ENCODE results near the gene FUT8. TPM values are rescaled to one million over a fixed set of nuclear protein-coding genes. Genes with fewer than 3 reads are reported as not detected.

The FUT8 gene
- total RNA-seq, 1 experiment from 2014 or later = 42.3 TPM

DNA sequence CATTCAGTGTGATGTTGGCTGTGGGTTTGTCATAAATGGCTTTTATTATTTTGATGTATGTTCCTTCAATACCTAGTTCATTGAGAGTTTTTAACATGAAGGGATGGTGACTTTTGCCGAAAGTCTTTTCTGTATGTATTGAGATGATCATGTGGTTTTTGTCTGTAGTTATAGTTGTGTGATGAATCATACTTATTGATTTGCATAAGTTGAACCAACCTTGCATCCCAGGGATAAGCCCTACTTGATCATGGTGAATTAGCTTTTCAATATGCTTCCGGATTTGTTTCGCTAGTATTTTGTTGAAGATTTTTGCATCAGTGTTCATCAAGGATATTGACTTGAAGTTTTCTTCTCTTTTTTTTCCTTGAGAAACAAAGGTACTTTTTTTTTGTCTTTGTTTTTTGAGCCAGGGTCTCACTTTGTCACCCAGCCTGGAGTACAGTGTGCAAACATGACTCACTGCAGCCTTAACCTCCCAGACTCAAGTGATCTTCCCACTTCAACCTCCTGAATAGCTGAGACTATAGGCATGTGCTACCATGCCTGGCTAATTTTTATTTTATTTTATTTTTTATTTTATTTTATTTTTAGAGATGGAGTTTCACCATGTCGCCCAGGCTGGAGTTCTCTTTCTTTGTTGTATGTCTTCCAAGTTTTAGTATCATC lies 121.3 kb downstream of the FUT8 start:
- H3K27ac ChIP-seq (ENCODE audit: low read depth, low read length) = no peak overlapping the region
- no peaks in the 10 kb centered on the region for H4K20me1 ChIP-seq (ENCODE audit: insufficient read depth)
- H3K9me3 ChIP-seq (ENCODE audit: control insufficient read depth in 1 of 2, insufficient read depth in 1 of 2, low read depth in 1 of 2, low read length in 2 of 2) = no peaks in the 10 kb centered on the region
- H3K4me2 ChIP-seq (ENCODE audit: low read length) = no peak overlapping the region
- intact Hi-C loops (cut with micrococcal nuclease) = no loop called here
- H3K9me2 ChIP-seq (ENCODE audit: insufficient read depth) = no peaks in the 10 kb centered on the region
- no peak overlapping the region for H3K9ac ChIP-seq (ENCODE audit: low read length)
- H3K36me3 ChIP-seq (ENCODE audit: control insufficient read depth in 1 of 2, insufficient read depth in 2 of 2, low read length in 2 of 2) = no peaks in the 10 kb centered on the region
- H3K27me3 ChIP-seq (ENCODE audit: insufficient read depth, low read length) = no peaks in the 10 kb centered on the region
- no TSS peak for BruUV-seq (replicated peaks)
- ATAC-seq = no peak
- DNase-seq (ENCODE audit: low read depth, low spot score) = no peak
- TF ChIP-seq CEBPB (IDR thresholded peaks at IDR 0.05; ENCODE audit: low read depth) = no peak
- TF ChIP-seq, protein P1, sequence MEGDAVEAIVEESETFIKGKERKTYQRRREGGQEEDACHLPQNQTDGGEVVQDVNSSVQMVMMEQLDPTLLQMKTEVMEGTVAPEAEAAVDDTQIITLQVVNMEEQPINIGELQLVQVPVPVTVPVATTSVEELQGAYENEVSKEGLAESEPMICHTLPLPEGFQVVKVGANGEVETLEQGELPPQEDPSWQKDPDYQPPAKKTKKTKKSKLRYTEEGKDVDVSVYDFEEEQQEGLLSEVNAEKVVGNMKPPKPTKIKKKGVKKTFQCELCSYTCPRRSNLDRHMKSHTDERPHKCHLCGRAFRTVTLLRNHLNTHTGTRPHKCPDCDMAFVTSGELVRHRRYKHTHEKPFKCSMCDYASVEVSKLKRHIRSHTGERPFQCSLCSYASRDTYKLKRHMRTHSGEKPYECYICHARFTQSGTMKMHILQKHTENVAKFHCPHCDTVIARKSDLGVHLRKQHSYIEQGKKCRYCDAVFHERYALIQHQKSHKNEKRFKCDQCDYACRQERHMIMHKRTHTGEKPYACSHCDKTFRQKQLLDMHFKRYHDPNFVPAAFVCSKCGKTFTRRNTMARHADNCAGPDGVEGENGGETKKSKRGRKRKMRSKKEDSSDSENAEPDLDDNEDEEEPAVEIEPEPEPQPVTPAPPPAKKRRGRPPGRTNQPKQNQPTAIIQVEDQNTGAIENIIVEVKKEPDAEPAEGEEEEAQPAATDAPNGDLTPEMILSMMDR (IDR thresholded peaks at IDR 0.05 in 2 of 3, conservative IDR thresholded peaks at IDR 0.05 in 1 of 3; ENCODE audit: borderline replicate concordance in 1 of 3, insufficient read depth in 1 of 3, low read depth in 2 of 3, low read length in 2 of 3) = no peak
- TF ChIP-seq POLR2A (IDR thresholded peaks at IDR 0.05; ENCODE audit: borderline replicate concordance, extremely low read depth, insufficient read depth, insufficient read length) = no peak
- TF ChIP-seq CBX3 (IDR thresholded peaks at IDR 0.05; ENCODE audit: low read depth) = no peak
- RAD21 ChIA-PET (ENCODE audit: low non-redundant PET in 1 of 2, low total read pairs in 2 of 2, uncharacterized antibody in 2 of 2, unreplicated experiment in 2 of 2) = no interaction called here
- H3K4me3 ChIP-seq (replicated peaks in 1 of 2; ENCODE audit: low read depth in 1 of 2, low read length in 2 of 2) = no peak overlapping the region
- no peaks in the 10 kb centered on the region for H3K4me1 ChIP-seq (ENCODE audit: control insufficient read depth in 1 of 2, insufficient read depth in 2 of 2, low read length in 2 of 2)
- H2AFZ ChIP-seq (ENCODE audit: low read depth, low read length, poor library complexity, severe bottlenecking) = no peak overlapping the region
- POLR2A ChIA-PET = no interaction called here
- CTCF ChIA-PET = no interaction called here
- H3K79me2 ChIP-seq (ENCODE audit: insufficient read depth, low read length) = peaks cover 14% of the 10 kb centered on the region; the same call in 1 of the 2 replicates

DNA sequence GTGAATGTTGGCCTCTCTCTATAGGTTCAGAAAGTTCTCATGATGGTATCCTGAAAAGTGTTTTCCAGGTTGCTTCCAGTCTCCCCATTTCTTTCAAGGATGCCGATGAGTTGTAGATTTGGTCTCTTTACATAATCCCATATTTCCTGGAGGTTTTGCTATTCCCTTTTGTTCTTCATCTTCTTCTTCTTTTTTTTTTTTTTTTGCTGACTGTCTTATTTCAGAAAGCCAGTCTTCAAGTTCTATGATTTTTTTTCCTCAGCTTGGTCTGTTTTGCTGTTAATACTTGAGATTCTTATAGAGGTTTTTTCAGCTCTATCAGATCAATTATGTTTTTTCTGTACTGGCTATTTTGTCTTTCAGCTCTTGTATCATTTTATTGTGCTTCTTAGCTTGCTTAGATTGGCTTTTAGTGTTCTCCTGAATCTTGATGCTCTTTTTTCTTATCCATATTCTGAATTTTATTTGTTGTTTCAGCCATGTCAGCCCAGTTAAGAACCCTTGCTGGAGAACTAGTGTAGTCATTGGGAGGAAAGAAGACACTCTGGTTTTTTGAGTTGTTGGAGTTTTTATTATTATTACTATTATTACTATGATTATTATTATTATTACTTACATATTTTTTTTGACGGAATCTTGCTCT lies 124.4 kb downstream of the FUT8 start:
- DNase-seq (ENCODE audit: low read depth, low spot score) (no peak), ATAC-seq (no peak)
- no peaks in the 10 kb centered on the region for H3K4me1 ChIP-seq (ENCODE audit: control insufficient read depth in 1 of 2, insufficient read depth in 2 of 2, low read length in 2 of 2)
- ChIA-PET RAD21 (ENCODE audit: low non-redundant PET in 1 of 2, low total read pairs in 2 of 2, uncharacterized antibody in 2 of 2, unreplicated experiment in 2 of 2) (no interaction called here), POLR2A (no interaction called here), CTCF (no interaction called here)
- TF ChIP-seq, protein P2, sequence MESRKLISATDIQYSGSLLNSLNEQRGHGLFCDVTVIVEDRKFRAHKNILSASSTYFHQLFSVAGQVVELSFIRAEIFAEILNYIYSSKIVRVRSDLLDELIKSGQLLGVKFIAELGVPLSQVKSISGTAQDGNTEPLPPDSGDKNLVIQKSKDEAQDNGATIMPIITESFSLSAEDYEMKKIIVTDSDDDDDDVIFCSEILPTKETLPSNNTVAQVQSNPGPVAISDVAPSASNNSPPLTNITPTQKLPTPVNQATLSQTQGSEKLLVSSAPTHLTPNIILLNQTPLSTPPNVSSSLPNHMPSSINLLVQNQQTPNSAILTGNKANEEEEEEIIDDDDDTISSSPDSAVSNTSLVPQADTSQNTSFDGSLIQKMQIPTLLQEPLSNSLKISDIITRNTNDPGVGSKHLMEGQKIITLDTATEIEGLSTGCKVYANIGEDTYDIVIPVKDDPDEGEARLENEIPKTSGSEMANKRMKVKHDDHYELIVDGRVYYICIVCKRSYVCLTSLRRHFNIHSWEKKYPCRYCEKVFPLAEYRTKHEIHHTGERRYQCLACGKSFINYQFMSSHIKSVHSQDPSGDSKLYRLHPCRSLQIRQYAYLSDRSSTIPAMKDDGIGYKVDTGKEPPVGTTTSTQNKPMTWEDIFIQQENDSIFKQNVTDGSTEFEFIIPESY (IDR thresholded peaks at IDR 0.05; ENCODE audit: extremely low read depth, insufficient replicate concordance, low read length) = no peak
- no peak for TF ChIP-seq EGR1 (IDR thresholded peaks at IDR 0.05; ENCODE audit: low read depth)
- no peaks in the 10 kb centered on the region for H3K9me2 ChIP-seq (ENCODE audit: insufficient read depth)
- BruUV-seq (replicated peaks) = no TSS peak
- H3K4me3 ChIP-seq (replicated peaks in 1 of 2; ENCODE audit: low read depth in 1 of 2, low read length in 2 of 2) = no peak overlapping the region
- H3K79me2 ChIP-seq (ENCODE audit: insufficient read depth, low read length) = peaks cover 11% of the 10 kb centered on the region; the same call in 1 of the 2 replicates
- H4K20me1 ChIP-seq (ENCODE audit: insufficient read depth) = no peaks in the 10 kb centered on the region
- H2AFZ ChIP-seq (ENCODE audit: low read depth, low read length, poor library complexity, severe bottlenecking) = no peak overlapping the region
- H3K9ac ChIP-seq (ENCODE audit: low read length) = no peak overlapping the region
- H3K27me3 ChIP-seq (ENCODE audit: insufficient read depth, low read length) = no peaks in the 10 kb centered on the region
- H3K9me3 ChIP-seq (ENCODE audit: control insufficient read depth in 1 of 2, insufficient read depth in 1 of 2, low read depth in 1 of 2, low read length in 2 of 2) = no peaks in the 10 kb centered on the region
- intact Hi-C loops (cut with micrococcal nuclease) = no loop called here
- H3K27ac ChIP-seq (ENCODE audit: low read depth, low read length) = no peak overlapping the region
- no peak overlapping the region for H3K4me2 ChIP-seq (ENCODE audit: low read length)
- no peaks in the 10 kb centered on the region for H3K36me3 ChIP-seq (ENCODE audit: control insufficient read depth in 1 of 2, insufficient read depth in 2 of 2, low read length in 2 of 2)

All from HCT116 (cell line).